OCI-LY3 (cell line): Measurements from ENCODE around the gene KAT6B.

Experiments
- H2AFZ ChIP-seq: fragments of 200-600, 300-600 bp; shearing (Covaris generic); 2 replicates; pipeline ENCODE4 v1.6.0; 2014; ENCODE audit warnings: antibody characterized with exemption, low read depth, low read length
- H3K27ac ChIP-seq: fragments of 200-600, 300-600 bp; sonication (generic); 2 replicates; pipeline ENCODE4 v1.5.1; 2014; ENCODE audit warnings: mild to moderate bottlenecking, low read length, moderate library complexity, mixed read lengths
- H3K27me3 ChIP-seq: fragments of 200-600, 300-600 bp; sonication (generic); 2 replicates; pipeline ENCODE4 v1.6.1; 2014; ENCODE audit warnings: low read depth, low read length, mixed read lengths
- H3K36me3 ChIP-seq: fragments of 200-600, 300-600 bp; sonication (generic); replicated peaks from 2 replicates; pipeline ENCODE3; 2014; ENCODE audit warnings: low read depth, low read length, mixed read lengths
- H3K4me1 ChIP-seq: fragments of 300-600, 200-600 bp; sonication (generic); 2 replicates; pipeline ENCODE4 v1.6.1; 2014; ENCODE audit warnings: low read length, mixed read lengths
- H3K4me2 ChIP-seq: fragments of 200-600, 300-600 bp; sonication (generic); 2 replicates; pipeline ENCODE4 v1.6.1; 2014; ENCODE audit warnings: low read length, mixed read lengths
- H3K4me3 ChIP-seq: fragments of 300-600, 200-600 bp; sonication (generic); 2 replicates; pipeline ENCODE4 v1.5.1; 2014; ENCODE audit warnings: antibody characterized with exemption, mild to moderate bottlenecking, low read length, moderate library complexity
- H3K79me2 ChIP-seq: fragments of 300-600, 200-600 bp; shearing (Covaris generic); 2 replicates; pipeline ENCODE4 v1.6.1; 2014; ENCODE audit warnings: mild to moderate bottlenecking, low read length, mixed read lengths
- H3K9ac ChIP-seq: fragments of 300-600, 200-600 bp; shearing (Covaris generic); 2 replicates; pipeline ENCODE4 v1.6.0; 2014; ENCODE audit warnings: mild to moderate bottlenecking, low read length, moderate library complexity
- H3K9me3 ChIP-seq: fragments of 200-600, 300-600 bp; shearing (Covaris generic); 2 replicates; pipeline ENCODE4 v1.6.1; 2014; ENCODE audit warnings: low read length, mixed read lengths; ENCODE audit not compliant: insufficient read depth
- H4K20me1 ChIP-seq: fragments of 200-600, 300-600 bp; sonication (generic); 2 replicates; pipeline ENCODE4 v1.6.1; 2016; ENCODE audit warnings: low read length, mixed read lengths; ENCODE audit not compliant: insufficient read depth
- EZH2phosphoT487 ChIP-seq: fragments of 200-600 bp; shearing (Covaris generic); IDR thresholded peaks from 2 replicates; pipeline ENCODE4 v1.6.1; 2018; ENCODE audit warnings: antibody characterized with exemption, mixed run types, low read depth
- TF ChIP-seq, protein P1 (sequence below): fragments of 200-600, 300-600 bp; sonication (generic); IDR thresholded peaks from 2 replicates; pipeline ENCODE4 v1.5.1; 2014; ENCODE audit warnings: antibody characterized with exemption, low read length, low read depth

The KAT6B gene

DNA sequence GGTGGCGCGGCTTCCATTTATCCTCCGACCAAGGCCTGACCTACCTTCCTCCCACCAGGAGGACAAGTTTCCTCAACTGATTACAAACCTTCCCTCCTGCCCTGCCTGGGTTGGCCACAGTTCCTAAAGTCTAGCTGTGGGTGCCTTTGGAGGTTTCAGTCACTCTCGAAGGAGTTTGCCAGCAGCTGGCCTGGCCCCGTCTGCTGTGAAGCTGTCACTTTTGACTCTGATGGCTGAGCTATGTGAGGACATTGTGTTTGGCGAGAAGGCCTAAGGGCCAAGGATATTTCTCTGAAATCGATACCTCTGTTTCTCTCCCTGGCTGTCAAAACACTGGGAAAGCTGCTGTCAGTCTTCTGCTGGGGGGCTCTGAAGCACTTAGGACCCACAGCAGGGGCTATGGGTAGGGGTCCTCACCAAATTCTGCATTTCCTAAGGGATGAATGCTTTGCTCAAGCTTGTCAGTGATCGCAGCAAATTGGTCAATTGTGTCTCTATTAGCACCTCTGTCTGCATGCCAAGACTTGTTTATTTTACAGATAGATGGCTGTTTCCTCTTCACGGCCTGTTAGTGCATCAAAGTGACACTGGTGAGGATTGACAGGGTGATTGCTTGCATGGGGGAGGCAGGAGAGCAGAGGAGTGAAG lies 253.2 kb downstream of the KAT6B start:
- TF ChIP-seq, protein P1, sequence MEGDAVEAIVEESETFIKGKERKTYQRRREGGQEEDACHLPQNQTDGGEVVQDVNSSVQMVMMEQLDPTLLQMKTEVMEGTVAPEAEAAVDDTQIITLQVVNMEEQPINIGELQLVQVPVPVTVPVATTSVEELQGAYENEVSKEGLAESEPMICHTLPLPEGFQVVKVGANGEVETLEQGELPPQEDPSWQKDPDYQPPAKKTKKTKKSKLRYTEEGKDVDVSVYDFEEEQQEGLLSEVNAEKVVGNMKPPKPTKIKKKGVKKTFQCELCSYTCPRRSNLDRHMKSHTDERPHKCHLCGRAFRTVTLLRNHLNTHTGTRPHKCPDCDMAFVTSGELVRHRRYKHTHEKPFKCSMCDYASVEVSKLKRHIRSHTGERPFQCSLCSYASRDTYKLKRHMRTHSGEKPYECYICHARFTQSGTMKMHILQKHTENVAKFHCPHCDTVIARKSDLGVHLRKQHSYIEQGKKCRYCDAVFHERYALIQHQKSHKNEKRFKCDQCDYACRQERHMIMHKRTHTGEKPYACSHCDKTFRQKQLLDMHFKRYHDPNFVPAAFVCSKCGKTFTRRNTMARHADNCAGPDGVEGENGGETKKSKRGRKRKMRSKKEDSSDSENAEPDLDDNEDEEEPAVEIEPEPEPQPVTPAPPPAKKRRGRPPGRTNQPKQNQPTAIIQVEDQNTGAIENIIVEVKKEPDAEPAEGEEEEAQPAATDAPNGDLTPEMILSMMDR = no peak
- TF ChIP-seq EZH2phosphoT487 = no peak
- H3K79me2 ChIP-seq = no peaks in the 10 kb centered on the region
- H3K4me1 ChIP-seq = no peaks in the 10 kb centered on the region
- no peak overlapping the region for H2AFZ ChIP-seq
- H4K20me1 ChIP-seq = no peaks in the 10 kb centered on the region
- no peaks in the 10 kb centered on the region for H3K9me3 ChIP-seq
- no peaks in the 10 kb centered on the region for H3K27me3 ChIP-seq
- no peak overlapping the region for H3K4me3 ChIP-seq
- no peaks in the 10 kb centered on the region for H3K36me3 ChIP-seq
- H3K27ac ChIP-seq = no peak overlapping the region
- no peak overlapping the region for H3K4me2 ChIP-seq
- no peak overlapping the region for H3K9ac ChIP-seq

DNA sequence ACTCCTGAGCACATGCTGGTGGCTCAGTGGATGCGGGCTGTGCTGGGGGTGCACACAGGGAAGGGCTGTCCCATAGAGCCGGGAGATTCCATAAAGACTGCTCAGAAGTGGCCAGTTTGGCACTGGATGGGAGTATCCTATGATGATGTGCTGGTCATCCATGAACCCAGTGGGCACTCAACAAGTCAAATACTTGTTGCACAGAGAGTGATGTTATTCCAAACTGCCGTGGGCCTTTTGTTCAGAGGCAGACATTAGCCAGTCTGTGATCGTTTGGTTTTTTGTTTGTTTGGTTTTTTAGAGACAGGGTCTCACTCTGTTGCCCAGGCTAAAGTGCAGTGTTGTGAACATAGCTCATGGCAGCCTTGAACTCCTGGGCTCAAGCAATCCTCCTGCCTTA lies 254.2 kb downstream of the KAT6B start:
- H4K20me1 ChIP-seq = no peaks in the 10 kb centered on the region
- H3K27me3 ChIP-seq = no peaks in the 10 kb centered on the region
- no peak for TF ChIP-seq EZH2phosphoT487
- TF ChIP-seq, protein P1 = no peak
- no peaks in the 10 kb centered on the region for H3K79me2 ChIP-seq
- no peak overlapping the region for H3K4me3 ChIP-seq
- H3K27ac ChIP-seq = no peak overlapping the region
- H3K4me2 ChIP-seq = no peak overlapping the region
- H3K9me3 ChIP-seq = no peaks in the 10 kb centered on the region
- no peak overlapping the region for H3K9ac ChIP-seq
- no peak overlapping the region for H2AFZ ChIP-seq
- no peaks in the 10 kb centered on the region for H3K36me3 ChIP-seq
- H3K4me1 ChIP-seq = no peaks in the 10 kb centered on the region

DNA sequence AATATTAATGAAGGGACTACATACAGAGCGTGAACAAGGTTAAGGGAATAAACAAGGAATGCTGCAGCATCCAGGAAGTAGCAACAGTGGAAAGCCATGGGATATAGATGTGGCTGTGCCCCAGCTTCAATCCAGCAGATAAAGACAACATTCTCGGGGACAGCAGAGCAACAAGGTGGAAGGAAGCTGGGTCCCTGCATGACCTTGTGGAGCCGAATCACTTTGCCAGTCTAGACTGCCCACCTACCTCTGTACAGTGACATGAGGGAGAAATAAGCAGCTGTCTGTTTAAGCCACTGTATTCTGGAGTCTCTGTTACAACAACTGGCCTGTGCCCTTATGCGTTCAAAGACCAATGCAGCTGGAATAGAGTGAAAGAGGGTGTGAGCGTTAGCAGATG lies 255.0 kb downstream of the KAT6B start:
- Histone ChIP-seq H3K79me2 (no peaks in the 10 kb centered on the region), H3K27me3 (no peaks in the 10 kb centered on the region), H3K9ac (no peak overlapping the region), H3K4me3 (no peak overlapping the region), H4K20me1 (no peaks in the 10 kb centered on the region), H3K36me3 (no peaks in the 10 kb centered on the region), H3K4me2 (no peak overlapping the region), H3K4me1 (no peaks in the 10 kb centered on the region), H3K27ac (no peak overlapping the region), H3K9me3 (no peaks in the 10 kb centered on the region), H2AFZ (no peak overlapping the region)
- TF ChIP-seq EZH2phosphoT487 = no peak
- TF ChIP-seq, protein P1 = no peak
